NCI-H82 (cell line): ENCODE measurements around the gene UGT1A1.

ENCODE experiments used
- DNase-seq: peaks from one replicate; lab custom pipeline; 2025; lab: John Stamatoyannopoulos, UW

The UGT1A1 gene

GRCh38 chr2:233758141-233758540, 1.9 kb upstream of the UGT1A1 start:
- no peak for DNase-seq

GRCh38 chr2:233758849-233759248, 1.2 kb upstream of the UGT1A1 start:
- no peak for DNase-seq

GRCh38 chr2:233761040-233761769, 1.1 kb downstream of the UGT1A1 start:
- no peak for DNase-seq

- DNase-seq, result no peak
Observed at GRCh38 chr2:233764264-233764663, 4.2 kb downstream of the UGT1A1 start.

GRCh38 chr2:233764761-233765160, 4.7 kb downstream of the UGT1A1 start:
- DNase-seq, result no peak

- no peak for DNase-seq
Observed at GRCh38 chr2:233766416-233766815, 6.3 kb downstream of the UGT1A1 start.

- DNase-seq, result no peak
Observed at GRCh38 chr2:233768076-233768475, 8.0 kb downstream of the UGT1A1 start.

GRCh38 chr2:233769260-233769659, 9.2 kb downstream of the UGT1A1 start:
- no peak for DNase-seq

- DNase-seq, result no peak
Observed at GRCh38 chr2:233772153-233772552, 12.1 kb downstream of the UGT1A1 start.

GRCh38 chr2:233772583-233772982, 12.5 kb downstream of the UGT1A1 start:
- no peak for DNase-seq

- no peak for DNase-seq
Observed at GRCh38 chr2:233773854-233774253, 13.8 kb downstream of the UGT1A1 start.

- no peak for DNase-seq
Observed at GRCh38 chr2:233775414-233775813, 15.3 kb downstream of the UGT1A1 start.

GRCh38 chr2:233778030-233778429, 18.0 kb downstream of the UGT1A1 start, which contains the start of gene MROH2A:
TSS of gene MROH2A (plus strand) at chr2:233778330. CDS start at chr2:233779359, 1,029 bp downstream.
- DNase-seq, result no peak

GRCh38 chr2:233779722-233780121, 19.7 kb downstream of the UGT1A1 start:
- DNase-seq, result no peak

GRCh38 chr2:233780771-233781170, 20.7 kb downstream of the UGT1A1 start:
- DNase-seq, result no peak

GRCh38 chr2:233789554-233789953, 29.5 kb downstream of the UGT1A1 start:
- DNase-seq, result no peak

GRCh38 chr2:233791151-233791882, 31.2 kb downstream of the UGT1A1 start:
- DNase-seq, result no peak

GRCh38 chr2:233791883-233792329, 31.8 kb downstream of the UGT1A1 start:
- DNase-seq, result no peak

- no peak for DNase-seq
Observed at GRCh38 chr2:233792720-233793119, 32.6 kb downstream of the UGT1A1 start.

- DNase-seq, result no peak
Observed at GRCh38 chr2:233793465-233794127, 33.5 kb downstream of the UGT1A1 start.

GRCh38 chr2:233794128-233794658, 34.1 kb downstream of the UGT1A1 start:
- no peak for DNase-seq

GRCh38 chr2:233795735-233796171, 35.7 kb downstream of the UGT1A1 start:
- no peak for DNase-seq
